ENCODE data around the gene NCKAP5L. TPM values are rescaled to one million over a fixed set of nuclear protein-coding genes. Genes with fewer than 3 reads are reported as not detected.

Gene NCKAP5L
- polyA plus RNA-seq, 1 donor (not counting 4 experiments of a cell fraction or from before 2014, with no cell fraction given) = 3.9 TPM

GRCh38 chr12:49761677-49762467 is 66.3 kb downstream of the NCKAP5L start:
- no peak for DNase-seq (ENCODE audit: low read depth, low spot score)
- no peak overlapping the region for H3K27ac ChIP-seq (ENCODE audit: control insufficient read depth, insufficient read depth, low read length)

GRCh38 chr12:49750996-49751393 is 77.2 kb downstream of the NCKAP5L start:
- no peaks in the 10 kb centered on the region for H3K27me3 ChIP-seq (ENCODE audit: control insufficient read depth, extremely low read depth, insufficient read depth, low read length)
- H3K79me2 ChIP-seq (ENCODE audit: control insufficient read depth, insufficient read depth, low read length) = peaks cover 93% of the 10 kb centered on the region
- no peaks in the 10 kb centered on the region for H3K9me1 ChIP-seq (ENCODE audit: control insufficient read depth, extremely low read depth, insufficient read depth, low read length)
- H3K36me3 ChIP-seq (ENCODE audit: control insufficient read depth in 2 of 2, extremely low read depth in 1 of 2, insufficient read depth in 2 of 2, low read length in 2 of 2) = peaks cover 9 to 34% of the 10 kb centered on the region in 2 experiments
- peaks cover 17% of the 10 kb centered on the region for H4K20me1 ChIP-seq (ENCODE audit: control insufficient read depth, extremely low read depth, insufficient read depth, low read length)
- DNase-seq (ENCODE audit: low read depth, low spot score) = no peak
- peaks cover 28% of the 10 kb centered on the region for H3K4me1 ChIP-seq (ENCODE audit: control insufficient read depth, extremely low read depth, insufficient read depth, low read length)
- FAIRE-seq = no peak
- peak overlapping the region; percentile 94 for H3K27ac ChIP-seq (ENCODE audit: control insufficient read depth, insufficient read depth, low read length)
- H2AFZ ChIP-seq (ENCODE audit: control insufficient read depth, low read length) = no peak overlapping the region
- H3K4me3 ChIP-seq (ENCODE audit: control insufficient read depth in 2 of 3, extremely low read depth in 1 of 3, insufficient read depth in 2 of 3, low read depth in 1 of 3, low read length in 3 of 3) = peak overlapping the region in 1 of 3 experiments; percentile 58
- TF ChIP-seq CTCF (optimal IDR thresholded peaks at IDR 0.05 in 1 of 3, IDR thresholded peaks at IDR 0.05 in 1 of 3, conservative IDR thresholded peaks at IDR 0.05 in 1 of 3; ENCODE audit: extremely low read depth in 1 of 3, insufficient read depth in 2 of 3, low read length in 3 of 3) = no peak
- no peak for TF ChIP-seq EZH2 (IDR thresholded peaks at IDR 0.05; ENCODE audit: low read length)
- no peaks in the 10 kb centered on the region for H3K9me3 ChIP-seq (ENCODE audit: control insufficient read depth, low read depth, low read length)
- peak overlapping the region; percentile 83 for H3K4me2 ChIP-seq (ENCODE audit: control insufficient read depth, extremely low read depth, insufficient read depth, low read depth, low read length)
- H3K9ac ChIP-seq (ENCODE audit: control insufficient read depth, extremely low read depth, insufficient read depth, low read length) = peak overlapping the region; percentile 71
- dilution Hi-C loops (cut with MboI; ENCODE audit: extremely low pct_ligation_motif_present, low sequenced_read_pairs) = no loop called here

More at GRCh38 chr12:49761677-49762467, 66.3 kb downstream of the NCKAP5L start:
- H3K79me2 ChIP-seq (ENCODE audit: control insufficient read depth, insufficient read depth, low read length) = peaks cover 3% of the 10 kb centered on the region
- H3K4me2 ChIP-seq (ENCODE audit: control insufficient read depth, extremely low read depth, insufficient read depth, low read depth, low read length) = no peak overlapping the region
- H3K9ac ChIP-seq (ENCODE audit: control insufficient read depth, extremely low read depth, insufficient read depth, low read length) = no peak overlapping the region
- H2AFZ ChIP-seq (ENCODE audit: control insufficient read depth, low read length) = no peak overlapping the region
- peaks cover 6% of the 10 kb centered on the region for H4K20me1 ChIP-seq (ENCODE audit: control insufficient read depth, extremely low read depth, insufficient read depth, low read length)
- H3K4me3 ChIP-seq (ENCODE audit: control insufficient read depth in 2 of 3, extremely low read depth in 1 of 3, insufficient read depth in 2 of 3, low read depth in 1 of 3, low read length in 3 of 3) = no peak overlapping the region
- dilution Hi-C loops (cut with MboI; ENCODE audit: extremely low pct_ligation_motif_present, low sequenced_read_pairs) = no loop called here
- FAIRE-seq = no peak
- TF ChIP-seq CTCF (optimal IDR thresholded peaks at IDR 0.05 in 1 of 3, IDR thresholded peaks at IDR 0.05 in 1 of 3, conservative IDR thresholded peaks at IDR 0.05 in 1 of 3; ENCODE audit: extremely low read depth in 1 of 3, insufficient read depth in 2 of 3, low read length in 3 of 3) (no peak), EZH2 (IDR thresholded peaks at IDR 0.05; ENCODE audit: low read length) (no peak)
- no peaks in the 10 kb centered on the region for H3K9me3 ChIP-seq (ENCODE audit: control insufficient read depth, low read depth, low read length)
- no peaks in the 10 kb centered on the region for H3K27me3 ChIP-seq (ENCODE audit: control insufficient read depth, extremely low read depth, insufficient read depth, low read length)
- H3K9me1 ChIP-seq (ENCODE audit: control insufficient read depth, extremely low read depth, insufficient read depth, low read length) = no peaks in the 10 kb centered on the region
- H3K4me1 ChIP-seq (ENCODE audit: control insufficient read depth, extremely low read depth, insufficient read depth, low read length) = no peaks in the 10 kb centered on the region
- H3K36me3 ChIP-seq (ENCODE audit: control insufficient read depth in 2 of 2, extremely low read depth in 1 of 2, insufficient read depth in 2 of 2, low read length in 2 of 2) = peaks cover 54 to 56% of the 10 kb centered on the region in 2 experiments
